ENCODE data around the gene ANTXRL. TPM values are rescaled to one million over a fixed set of nuclear protein-coding genes. Genes with fewer than 3 reads are reported as not detected.

ANTXRL gene
- polyA plus RNA-seq, 1 of the 3 experiments (the other 2 are of a cell fraction) = not detected

DNA sequence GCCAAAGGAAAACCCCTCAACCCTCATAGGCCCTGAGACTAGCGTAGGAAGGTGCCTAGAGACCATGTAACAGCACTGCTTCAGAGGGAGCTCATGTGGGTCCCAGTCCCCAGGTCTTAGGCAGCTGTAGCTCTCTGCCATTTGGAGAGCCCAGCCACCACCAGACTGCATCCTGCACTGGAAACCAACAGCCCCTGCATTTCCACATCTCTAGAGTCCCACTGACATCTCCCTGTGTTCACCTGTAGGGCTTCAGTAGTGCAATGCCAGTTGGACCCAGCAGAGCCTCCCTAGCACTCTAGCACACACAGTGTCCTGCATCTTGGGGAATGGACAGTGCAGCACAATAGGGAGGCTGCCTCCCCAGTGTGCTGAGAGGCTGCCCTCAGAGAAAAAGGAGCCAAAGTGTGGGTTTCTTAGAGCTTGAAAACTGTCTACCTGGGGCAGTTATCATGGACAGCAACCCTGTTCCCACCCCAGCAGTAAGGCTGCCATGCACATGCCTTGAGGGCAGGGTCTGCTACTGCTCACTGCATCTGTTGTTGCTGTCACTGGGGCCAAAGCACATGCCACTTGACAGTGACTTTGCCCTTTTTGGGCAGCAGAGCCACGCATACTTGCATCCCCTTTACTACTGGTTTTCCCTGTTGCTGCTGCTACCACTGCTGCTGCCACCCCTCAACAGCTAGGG lies 46.7 kb upstream of the ANTXRL start:
- TF ChIP-seq GABPA (IDR thresholded peaks at IDR 0.05; ENCODE audit: low read depth) (no peak), MXI1 (IDR thresholded peaks at IDR 0.05; ENCODE audit: low read depth, low read length) (peak; percentile 69; the same call in 1 of the 2 replicates), PBX3 (IDR thresholded peaks at IDR 0.05) (no peak)
- Histone ChIP-seq H3K9me3 (no peaks in the 10 kb centered on the region), H3K79me2 (ENCODE audit: insufficient read depth) (no peaks in the 10 kb centered on the region), H4K20me1 (ENCODE audit: insufficient read depth) (no peaks in the 10 kb centered on the region), H3K27ac (ENCODE audit: low read depth in 2 of 2, low read length in 1 of 2) (no peak overlapping the region), H3K4me3 (ENCODE audit: low read depth in 2 of 2, low read length in 1 of 2) (no peak overlapping the region), H2AFZ (ENCODE audit: low read depth) (no peak overlapping the region), H3K9ac (no peak overlapping the region), H3K4me1 (ENCODE audit: control insufficient read depth in 1 of 2, insufficient read depth in 2 of 2, low read depth in 1 of 2, low read length in 1 of 2) (peaks cover 0 to 10% of the 10 kb centered on the region in 2 experiments; a peak in 1 of 4 replicates), H3K36me3 (replicated peaks in 1 of 2; ENCODE audit: control insufficient read depth in 1 of 2, insufficient read depth in 2 of 2, low read length in 1 of 2) (no peaks in the 10 kb centered on the region), H3F3A (replicated peaks; ENCODE audit: insufficient read depth) (no peaks in the 10 kb centered on the region), H3K27me3 (ENCODE audit: insufficient read depth) (no peaks in the 10 kb centered on the region), H3K9me2 (no peaks in the 10 kb centered on the region), H3K4me2 (no peak overlapping the region)
- CTCF ChIA-PET = interaction anchor here (0.7 to 3.6 kb wide), 3 partner anchors 11 to 16 kb away, joined by 3 to 28 read pairs (median 4); no protein-coding TSS in a partner anchor
- 14% methylated on average over 2 of the region's 2 CpGs for WGBS (ENCODE audit: low lambda C conversion rate)
- no peak for DNase-seq
- POLR2A ChIA-PET = no interaction called here

DNA sequence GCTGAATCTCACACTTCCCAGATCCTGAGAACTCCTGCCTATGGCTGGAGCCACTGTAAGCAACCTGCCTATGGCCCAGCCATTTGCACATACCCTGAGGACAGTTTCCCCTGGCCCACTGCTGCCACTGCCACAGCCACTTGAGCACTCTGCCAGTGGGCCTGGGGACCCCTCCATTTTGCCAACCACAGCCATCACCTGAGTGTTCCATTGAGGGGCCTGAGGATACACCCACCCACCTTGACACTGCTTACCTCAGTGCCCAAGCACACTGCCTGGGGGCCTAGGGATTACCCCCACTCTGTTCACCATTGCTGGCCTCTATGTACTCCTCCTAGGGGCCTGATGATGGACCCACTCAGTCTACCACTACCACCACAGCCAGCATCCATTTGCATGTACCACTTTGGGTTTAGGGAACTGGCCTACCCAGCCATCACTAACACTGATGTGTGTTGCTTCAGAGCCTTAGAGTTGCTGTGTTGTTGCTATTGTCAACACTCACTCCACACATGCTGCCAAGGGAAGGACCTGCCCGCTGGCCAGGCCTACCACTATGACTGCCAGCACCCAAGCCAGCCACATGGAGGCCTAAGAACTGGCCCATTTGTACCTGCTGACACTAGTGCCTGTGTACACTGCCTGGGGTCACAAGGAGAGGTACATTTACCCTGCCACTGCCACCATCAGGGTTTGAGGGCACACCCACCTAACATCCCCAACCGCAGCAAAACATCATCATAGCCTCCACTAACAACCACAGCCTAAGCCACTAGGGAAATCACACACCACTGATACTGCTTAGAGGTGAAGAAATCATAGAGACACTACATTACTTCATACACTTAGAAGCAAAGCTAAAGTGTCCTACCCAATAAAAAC lies 45.9 kb upstream of the ANTXRL start:
- H3K4me3 ChIP-seq (ENCODE audit: low read depth in 2 of 2, low read length in 1 of 2) = no peak overlapping the region
- DNase-seq = no peak
- H3F3A ChIP-seq (replicated peaks; ENCODE audit: insufficient read depth) = no peaks in the 10 kb centered on the region
- no peak overlapping the region for H3K9ac ChIP-seq
- no peaks in the 10 kb centered on the region for H3K36me3 ChIP-seq (replicated peaks in 1 of 2; ENCODE audit: control insufficient read depth in 1 of 2, insufficient read depth in 2 of 2, low read length in 1 of 2)
- H3K4me1 ChIP-seq (ENCODE audit: control insufficient read depth in 1 of 2, insufficient read depth in 2 of 2, low read depth in 1 of 2, low read length in 1 of 2) = peaks cover 0 to 10% of the 10 kb centered on the region in 2 experiments; a peak in 1 of 4 replicates
- H3K9me3 ChIP-seq = no peaks in the 10 kb centered on the region
- H4K20me1 ChIP-seq (ENCODE audit: insufficient read depth) = no peaks in the 10 kb centered on the region
- no peak overlapping the region for H3K4me2 ChIP-seq
- no peak overlapping the region for H2AFZ ChIP-seq (ENCODE audit: low read depth)
- H3K9me2 ChIP-seq = no peaks in the 10 kb centered on the region
- POLR2A ChIA-PET = no interaction called here
- 32% methylated on average over 2 of the region's 2 CpGs for WGBS (ENCODE audit: low lambda C conversion rate)
- CTCF ChIA-PET = interaction anchor here (1.7 to 3.6 kb wide), 4 partner anchors 11 to 15 kb away, joined by 6 to 28 read pairs (median 12); no protein-coding TSS in a partner anchor
- no peaks in the 10 kb centered on the region for H3K79me2 ChIP-seq (ENCODE audit: insufficient read depth)
- TF ChIP-seq RFX5 (IDR thresholded peaks at IDR 0.05; ENCODE audit: low read length) = no peak
- no peaks in the 10 kb centered on the region for H3K27me3 ChIP-seq (ENCODE audit: insufficient read depth)
- no peak overlapping the region for H3K27ac ChIP-seq (ENCODE audit: low read depth in 2 of 2, low read length in 1 of 2)

DNA sequence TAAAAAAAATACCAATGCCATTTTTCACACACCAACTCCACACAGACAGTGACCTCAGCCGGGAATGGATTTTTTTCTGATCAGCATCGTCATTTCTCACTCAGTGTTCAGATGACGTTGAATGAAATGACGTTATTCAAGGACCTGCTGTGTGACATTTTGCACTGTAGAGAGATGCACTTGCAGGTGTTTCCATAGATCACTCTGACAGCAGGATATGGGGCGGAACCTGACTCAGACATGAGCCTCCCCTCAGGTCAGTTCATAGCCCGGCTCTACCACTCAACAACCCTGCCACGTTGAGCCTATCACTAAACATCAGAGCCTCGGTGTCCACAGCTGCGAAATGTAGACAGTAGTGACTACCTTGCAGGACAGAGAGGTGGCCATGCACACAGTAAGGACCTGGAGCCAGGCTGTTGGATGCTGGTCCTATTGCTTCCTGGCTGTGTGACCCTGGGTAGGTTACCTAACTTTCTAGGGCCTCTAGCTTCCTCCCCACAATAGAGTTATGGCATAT lies 41.4 kb upstream of the ANTXRL start:
- Histone ChIP-seq H2AFZ (ENCODE audit: low read depth) (no peak overlapping the region), H3F3A (replicated peaks; ENCODE audit: insufficient read depth) (no peaks in the 10 kb centered on the region), H3K36me3 (replicated peaks in 1 of 2; ENCODE audit: control insufficient read depth in 1 of 2, insufficient read depth in 2 of 2, low read length in 1 of 2) (no peaks in the 10 kb centered on the region), H3K9me3 (no peaks in the 10 kb centered on the region), H3K27me3 (ENCODE audit: insufficient read depth) (no peaks in the 10 kb centered on the region), H3K4me2 (no peak overlapping the region), H3K27ac (ENCODE audit: low read depth in 2 of 2, low read length in 1 of 2) (no peak overlapping the region), H3K9me2 (no peaks in the 10 kb centered on the region), H3K4me3 (ENCODE audit: low read depth in 2 of 2, low read length in 1 of 2) (no peak overlapping the region), H3K9ac (no peak overlapping the region), H4K20me1 (ENCODE audit: insufficient read depth) (no peaks in the 10 kb centered on the region), H3K79me2 (ENCODE audit: insufficient read depth) (no peaks in the 10 kb centered on the region), H3K4me1 (ENCODE audit: control insufficient read depth in 1 of 2, insufficient read depth in 2 of 2, low read depth in 1 of 2, low read length in 1 of 2) (peaks cover 0 to 31% of the 10 kb centered on the region in 2 experiments; a peak in 2 of 4 replicates)
- ChIA-PET CTCF (interaction anchor here (5.1 kb wide), 1 partner anchor 17 kb away, joined by 43 read pairs; no protein-coding TSS in a partner anchor), POLR2A (no interaction called here)
- WGBS (ENCODE audit: low lambda C conversion rate) = 71% methylated on average over 9 of the region's 9 CpGs
- DNase-seq = no peak
- TF ChIP-seq USF2 (IDR thresholded peaks at IDR 0.05; ENCODE audit: borderline replicate concordance, low read depth, low read length) (no peak), PBX3 (IDR thresholded peaks at IDR 0.05) (no peak), CHD2 (IDR thresholded peaks at IDR 0.05; ENCODE audit: low read length, partially characterized antibody) (no peak), TEAD4 (IDR thresholded peaks at IDR 0.05; ENCODE audit: borderline replicate concordance, insufficient read depth) (no peak), EP300 (IDR thresholded peaks at IDR 0.05; ENCODE audit: borderline replicate concordance in 1 of 2, low read depth in 1 of 2, low read length in 1 of 2) (no peak), ZBTB33 (IDR thresholded peaks at IDR 0.05; ENCODE audit: borderline replicate concordance, low read depth) (no peak), MXI1 (IDR thresholded peaks at IDR 0.05; ENCODE audit: low read depth, low read length) (no peak)
- TF ChIP-seq, protein P1, sequence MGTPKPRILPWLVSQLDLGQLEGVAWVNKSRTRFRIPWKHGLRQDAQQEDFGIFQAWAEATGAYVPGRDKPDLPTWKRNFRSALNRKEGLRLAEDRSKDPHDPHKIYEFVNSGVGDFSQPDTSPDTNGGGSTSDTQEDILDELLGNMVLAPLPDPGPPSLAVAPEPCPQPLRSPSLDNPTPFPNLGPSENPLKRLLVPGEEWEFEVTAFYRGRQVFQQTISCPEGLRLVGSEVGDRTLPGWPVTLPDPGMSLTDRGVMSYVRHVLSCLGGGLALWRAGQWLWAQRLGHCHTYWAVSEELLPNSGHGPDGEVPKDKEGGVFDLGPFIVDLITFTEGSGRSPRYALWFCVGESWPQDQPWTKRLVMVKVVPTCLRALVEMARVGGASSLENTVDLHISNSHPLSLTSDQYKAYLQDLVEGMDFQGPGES (IDR thresholded peaks at IDR 0.05; ENCODE audit: low read depth, low read length) = no peak
